ENCODE data around the gene DMD. TPM values are rescaled to one million over a fixed set of nuclear protein-coding genes. Genes with fewer than 3 reads are reported as not detected.

The DMD gene
- polyA plus RNA-seq, 3 donors, result 0.23 TPM; not detected in 2

DNA sequence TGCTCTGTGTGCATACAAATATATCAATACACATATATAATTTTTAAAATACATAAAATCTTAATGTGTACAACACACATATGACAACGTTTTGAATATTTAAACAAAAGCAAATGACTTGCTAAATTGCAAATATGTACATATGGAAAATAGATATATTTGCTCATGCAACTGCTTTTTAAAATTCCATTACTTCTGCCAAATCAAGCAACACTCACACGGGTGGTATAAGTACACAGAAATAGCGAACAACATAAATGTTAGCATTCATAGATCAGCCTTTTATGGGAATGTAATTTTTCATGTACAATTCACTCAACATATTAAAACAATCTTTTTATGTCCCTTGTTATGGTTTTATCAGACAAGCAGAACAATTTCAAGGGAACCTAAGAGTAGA lies 116.3 kb downstream of the DMD start:
- no peaks in the 10 kb centered on the region for H3K36me3 Mint-ChIP-seq
- Histone ChIP-seq H3K79me2 (ENCODE audit: insufficient read depth, low read length) (no peaks in the 10 kb centered on the region), H3K9ac (ENCODE audit: insufficient read depth, low read length, poor library complexity, severe bottlenecking) (no peak overlapping the region), H3K36me3 (replicated peaks in 1 of 2; ENCODE audit: control insufficient read depth in 1 of 2, insufficient read depth in 2 of 2, low read length in 2 of 2) (no peaks in the 10 kb centered on the region), H2AFZ (ENCODE audit: insufficient read depth, low read depth, low read length, poor library complexity, severe bottlenecking) (no peak overlapping the region), H3K27ac (ENCODE audit: low read depth in 1 of 2, low read length in 2 of 2) (no peak overlapping the region), H3K4me3 (replicated peaks in 1 of 3; ENCODE audit: low read depth in 2 of 3, low read length in 3 of 3) (no peak overlapping the region), H3K4me1 (ENCODE audit: control insufficient read depth in 1 of 2, insufficient read depth in 2 of 2, low read length in 2 of 2) (no peaks in the 10 kb centered on the region), H3K4me2 (replicated peaks; ENCODE audit: extremely low read depth, low read length, poor library complexity, severe bottlenecking) (no peak overlapping the region), H3K9me3 (replicated peaks in 1 of 2; ENCODE audit: control insufficient read depth in 1 of 2, insufficient read depth in 1 of 2, low read length in 2 of 2) (no peaks in the 10 kb centered on the region), H3K27me3 (ENCODE audit: control insufficient read depth in 2 of 2, insufficient read depth in 2 of 2, low read length in 2 of 2) (no peaks in the 10 kb centered on the region), H4K20me1 (ENCODE audit: insufficient read depth, low read length) (no peaks in the 10 kb centered on the region)
- H3K4me1 Mint-ChIP-seq, result no peaks in the 10 kb centered on the region
- TF ChIP-seq, protein P1, sequence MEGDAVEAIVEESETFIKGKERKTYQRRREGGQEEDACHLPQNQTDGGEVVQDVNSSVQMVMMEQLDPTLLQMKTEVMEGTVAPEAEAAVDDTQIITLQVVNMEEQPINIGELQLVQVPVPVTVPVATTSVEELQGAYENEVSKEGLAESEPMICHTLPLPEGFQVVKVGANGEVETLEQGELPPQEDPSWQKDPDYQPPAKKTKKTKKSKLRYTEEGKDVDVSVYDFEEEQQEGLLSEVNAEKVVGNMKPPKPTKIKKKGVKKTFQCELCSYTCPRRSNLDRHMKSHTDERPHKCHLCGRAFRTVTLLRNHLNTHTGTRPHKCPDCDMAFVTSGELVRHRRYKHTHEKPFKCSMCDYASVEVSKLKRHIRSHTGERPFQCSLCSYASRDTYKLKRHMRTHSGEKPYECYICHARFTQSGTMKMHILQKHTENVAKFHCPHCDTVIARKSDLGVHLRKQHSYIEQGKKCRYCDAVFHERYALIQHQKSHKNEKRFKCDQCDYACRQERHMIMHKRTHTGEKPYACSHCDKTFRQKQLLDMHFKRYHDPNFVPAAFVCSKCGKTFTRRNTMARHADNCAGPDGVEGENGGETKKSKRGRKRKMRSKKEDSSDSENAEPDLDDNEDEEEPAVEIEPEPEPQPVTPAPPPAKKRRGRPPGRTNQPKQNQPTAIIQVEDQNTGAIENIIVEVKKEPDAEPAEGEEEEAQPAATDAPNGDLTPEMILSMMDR (IDR thresholded peaks at IDR 0.05), result no peak
- DNase-seq, result no peak
- no peak overlapping the region for H3K27ac Mint-ChIP-seq
- peaks cover 0 to 2% (median 0%) of the 10 kb centered on the region in 7 donors for H3K9me3 Mint-ChIP-seq
- no peaks in the 10 kb centered on the region for H3K27me3 Mint-ChIP-seq (ENCODE audit: low read depth in 3 of 3)
- intact Hi-C loops (cut with micrococcal nuclease), result no loop called here
- whole genome bisulfite sequencing (ENCODE audit: insufficient coverage), result no CpG with 5 or more reads among the region's 3 CpGs
- H3K4me3 Mint-ChIP-seq, result no peak overlapping the region

DNA sequence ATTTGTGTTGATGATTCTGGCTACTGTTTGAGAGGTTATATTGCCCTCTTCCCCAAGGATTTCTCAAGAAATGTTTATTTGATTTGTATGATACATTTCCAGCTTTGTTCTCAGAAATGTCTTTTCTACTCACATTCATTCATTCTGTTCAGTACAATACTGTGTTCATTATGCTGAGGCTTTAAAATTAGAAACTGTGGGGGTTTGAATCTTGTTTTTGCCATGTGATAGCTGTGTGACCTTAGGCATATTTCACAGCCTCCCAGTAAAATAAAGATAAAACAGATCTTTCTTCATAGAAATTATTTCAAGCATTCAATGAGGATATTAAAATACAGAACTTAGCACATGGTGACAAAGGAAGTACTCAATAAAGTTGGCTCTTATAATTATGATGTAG lies 123.9 kb downstream of the DMD start:
- no peak overlapping the region for H2AFZ ChIP-seq (ENCODE audit: insufficient read depth, low read depth, low read length, poor library complexity, severe bottlenecking)
- Mint-ChIP-seq H3K4me3 (no peak overlapping the region), H3K27me3 (ENCODE audit: low read depth in 3 of 3) (peaks cover 0 to 4% (median 0%) of the 10 kb centered on the region in 3 donors), H3K36me3 (no peaks in the 10 kb centered on the region), H3K9me3 (peaks cover 0 to 7% (median 0%) of the 10 kb centered on the region in 7 donors), H3K27ac (no peak overlapping the region), H3K4me1 (no peaks in the 10 kb centered on the region)
- no peaks in the 10 kb centered on the region for H4K20me1 ChIP-seq (ENCODE audit: insufficient read depth, low read length)
- intact Hi-C loops (cut with micrococcal nuclease), result no loop called here
- TF ChIP-seq, protein P1 (IDR thresholded peaks at IDR 0.05), result no peak
- H3K79me2 ChIP-seq (ENCODE audit: insufficient read depth, low read length), result no peaks in the 10 kb centered on the region
- no peaks in the 10 kb centered on the region for H3K9me3 ChIP-seq (replicated peaks in 1 of 2; ENCODE audit: control insufficient read depth in 1 of 2, insufficient read depth in 1 of 2, low read length in 2 of 2)
- H3K27ac ChIP-seq (ENCODE audit: low read depth in 1 of 2, low read length in 2 of 2), result no peak overlapping the region
- no peak overlapping the region for H3K4me3 ChIP-seq (replicated peaks in 1 of 3; ENCODE audit: low read depth in 2 of 3, low read length in 3 of 3)
- H3K4me1 ChIP-seq (ENCODE audit: control insufficient read depth in 1 of 2, insufficient read depth in 2 of 2, low read length in 2 of 2), result no peaks in the 10 kb centered on the region
- H3K36me3 ChIP-seq (replicated peaks in 1 of 2; ENCODE audit: control insufficient read depth in 1 of 2, insufficient read depth in 2 of 2, low read length in 2 of 2), result no peaks in the 10 kb centered on the region
- no peak overlapping the region for H3K4me2 ChIP-seq (replicated peaks; ENCODE audit: extremely low read depth, low read length, poor library complexity, severe bottlenecking)
- no peak overlapping the region for H3K9ac ChIP-seq (ENCODE audit: insufficient read depth, low read length, poor library complexity, severe bottlenecking)
- no peak for DNase-seq
- no peaks in the 10 kb centered on the region for H3K27me3 ChIP-seq (ENCODE audit: control insufficient read depth in 2 of 2, insufficient read depth in 2 of 2, low read length in 2 of 2)

All from CD14-positive monocyte (primary cell).